OCI-M2 (cell line): ENCODE data around the gene RORC.

ENCODE experiments used
- DNase-seq: peaks from one replicate; lab custom pipeline; 2025; ENCODE audit not compliant: unreplicated experiment; lab: John Stamatoyannopoulos, UW

RORC gene

DNA sequence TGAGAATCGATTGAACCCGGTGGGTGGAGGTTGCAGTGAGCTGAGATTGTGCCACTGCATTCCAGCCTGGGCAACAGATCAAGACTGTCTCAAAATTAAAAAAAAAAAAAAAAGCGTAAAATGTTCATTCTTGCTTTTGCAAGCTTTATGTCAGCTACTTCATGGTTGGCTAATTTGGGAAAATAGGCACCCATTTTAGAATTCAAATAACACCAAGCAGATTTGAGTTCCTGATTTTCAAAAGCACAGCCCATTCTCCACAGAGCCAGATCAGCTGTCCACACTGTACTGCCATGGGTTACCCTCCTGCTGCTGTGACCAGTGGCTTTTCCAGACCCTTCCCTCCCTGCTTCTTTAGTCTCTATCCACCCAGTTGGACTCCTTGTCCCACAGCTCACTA is 17.5 kb upstream of the RORC start:
- DNase-seq: no peak

DNA sequence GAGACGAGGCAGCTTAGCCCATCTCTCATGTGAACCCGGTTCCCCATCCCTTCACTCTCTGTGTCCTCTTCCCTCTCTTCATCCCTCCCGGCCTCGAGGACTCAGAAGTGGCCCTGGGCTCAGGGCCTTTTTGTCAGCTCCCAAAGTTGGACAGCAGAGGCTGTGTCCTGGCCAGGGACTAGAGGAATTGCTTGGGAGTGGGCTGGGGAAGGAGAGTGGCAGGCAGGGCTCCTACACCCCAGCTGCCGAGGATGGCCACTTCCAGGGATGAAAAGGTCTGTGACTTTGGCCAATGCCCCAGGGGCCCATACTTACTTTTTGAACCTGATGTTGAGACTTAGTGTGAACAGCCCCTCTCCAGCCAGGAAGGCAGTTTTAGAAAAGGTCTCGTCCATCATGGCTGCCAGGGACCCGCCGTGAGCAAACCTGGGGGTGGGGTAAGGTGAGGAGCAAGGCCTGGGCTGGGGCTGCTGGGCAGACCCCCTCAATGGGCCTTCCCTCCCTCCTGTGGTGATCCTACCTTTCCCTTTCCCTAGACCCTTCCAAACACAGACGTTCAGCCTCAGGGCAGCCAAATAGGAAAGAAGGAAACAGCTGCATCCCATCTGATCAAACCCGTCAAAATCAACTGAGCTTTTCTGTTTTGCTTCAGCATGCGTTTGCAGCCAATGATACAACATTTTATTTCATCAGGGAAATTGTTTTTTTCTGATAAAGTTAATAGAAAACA is 16.4 kb upstream of the RORC start:
- no peak for DNase-seq

DNA sequence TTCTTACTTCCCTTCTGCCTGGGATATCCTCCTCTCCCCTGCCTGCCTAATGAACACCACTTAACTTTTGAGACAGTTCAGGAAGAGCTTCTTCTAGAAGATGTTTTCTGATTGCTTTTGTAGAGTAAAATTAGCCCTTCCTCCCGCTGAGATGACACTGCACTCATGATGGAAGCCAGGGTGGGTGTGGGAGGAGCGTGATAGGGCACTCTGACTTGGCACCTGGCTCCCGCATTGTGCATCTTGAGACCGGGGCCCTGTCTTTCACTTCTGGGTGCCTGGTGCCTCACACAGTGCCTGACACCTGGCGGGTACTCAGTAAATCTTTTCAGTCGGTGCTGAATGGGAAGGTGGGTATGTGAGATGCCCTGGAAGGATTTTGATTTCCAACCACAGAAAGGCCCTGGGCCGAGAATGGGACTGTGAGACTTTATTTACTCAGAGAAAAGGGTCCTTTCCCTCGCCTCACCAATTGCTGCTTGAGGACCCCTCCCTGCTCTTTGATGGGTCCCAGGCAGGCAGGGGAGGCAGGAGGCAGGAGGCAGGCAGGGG is 15.2 kb upstream of the RORC start:
- no peak for DNase-seq

DNA sequence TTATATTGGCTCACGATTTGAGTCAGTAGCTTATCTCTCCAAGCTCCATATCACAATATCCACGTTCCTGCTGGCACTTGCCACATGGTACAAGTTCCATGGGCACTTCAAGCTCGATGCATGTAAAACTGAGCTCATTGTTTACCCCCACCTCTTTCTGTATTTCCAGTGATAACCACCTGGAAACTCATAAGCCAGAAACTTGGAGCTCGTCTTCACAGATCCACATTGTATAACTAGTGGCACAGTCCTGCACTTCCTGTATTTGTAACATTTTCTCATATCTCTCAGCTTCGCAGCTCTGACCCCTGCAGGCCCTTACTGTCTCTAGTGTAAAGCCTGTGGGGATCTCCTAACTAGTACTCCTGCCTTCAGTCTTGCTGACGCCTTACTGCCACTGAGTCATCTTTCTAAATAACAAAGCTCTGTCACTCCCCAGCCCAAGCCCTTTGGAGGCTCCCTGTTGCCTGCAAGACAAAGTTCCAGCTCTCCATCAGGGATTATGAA is 14.5 kb upstream of the RORC start:
- DNase-seq: peak; percentile 9

DNA sequence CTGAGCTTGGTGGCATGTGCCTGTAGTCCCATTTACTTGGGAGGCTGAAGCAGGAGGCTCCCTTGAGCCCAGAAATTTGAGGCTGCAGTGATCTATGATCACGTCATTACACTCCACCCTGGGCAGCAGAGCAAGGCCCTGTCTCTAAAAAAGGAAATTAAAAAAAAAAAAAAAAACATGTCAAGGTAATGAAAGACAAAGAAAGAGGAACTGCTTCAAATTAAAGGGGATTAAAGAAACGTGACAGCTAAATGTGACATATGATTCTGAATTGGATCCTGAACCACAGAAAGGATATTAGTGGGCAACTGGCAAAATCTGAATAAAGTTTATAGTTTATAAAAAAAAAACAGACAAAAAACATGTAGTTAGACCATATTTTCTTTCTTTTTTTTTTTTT is 11.8 kb upstream of the RORC start:
- no peak for DNase-seq

DNA sequence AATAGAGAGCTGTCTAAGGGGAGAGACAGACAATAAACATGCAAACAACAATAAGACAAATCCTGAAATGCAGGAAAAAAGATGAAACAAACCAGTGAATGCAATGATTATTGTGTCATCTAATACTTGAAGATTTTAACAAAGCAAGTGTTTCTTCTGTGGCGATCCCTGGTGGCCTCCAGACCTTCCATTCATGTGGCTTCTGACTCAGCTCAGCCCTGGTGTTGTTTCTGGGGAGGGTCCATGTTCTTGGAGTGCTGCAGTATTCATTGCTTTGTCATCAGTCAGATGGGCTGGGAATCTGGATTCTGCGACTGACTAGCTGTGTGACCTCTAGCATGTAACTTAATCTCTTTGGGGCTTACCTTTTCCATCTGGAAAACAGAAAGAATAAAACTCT is 9.5 kb upstream of the RORC start:
- no peak for DNase-seq

DNA sequence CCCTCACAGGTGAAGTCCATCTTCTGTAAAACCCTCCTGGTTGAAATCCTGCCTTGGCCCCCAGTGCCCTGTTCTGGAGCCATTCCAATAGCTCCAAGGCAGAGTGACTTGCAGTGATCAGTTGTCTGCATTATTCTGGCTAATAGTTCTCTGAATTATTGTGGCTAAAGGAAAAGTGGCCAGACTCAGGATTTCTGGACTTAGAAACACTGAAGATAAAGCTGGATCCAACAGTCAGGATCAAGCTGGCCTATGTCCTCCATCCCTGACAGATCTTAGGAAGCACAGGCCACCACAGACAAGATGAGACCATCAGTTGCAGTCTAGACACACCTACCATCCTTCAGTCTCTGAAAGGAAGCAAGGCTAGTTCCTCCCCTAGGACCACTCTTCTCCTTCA is 8.8 kb upstream of the RORC start:
- DNase-seq: no peak

DNA sequence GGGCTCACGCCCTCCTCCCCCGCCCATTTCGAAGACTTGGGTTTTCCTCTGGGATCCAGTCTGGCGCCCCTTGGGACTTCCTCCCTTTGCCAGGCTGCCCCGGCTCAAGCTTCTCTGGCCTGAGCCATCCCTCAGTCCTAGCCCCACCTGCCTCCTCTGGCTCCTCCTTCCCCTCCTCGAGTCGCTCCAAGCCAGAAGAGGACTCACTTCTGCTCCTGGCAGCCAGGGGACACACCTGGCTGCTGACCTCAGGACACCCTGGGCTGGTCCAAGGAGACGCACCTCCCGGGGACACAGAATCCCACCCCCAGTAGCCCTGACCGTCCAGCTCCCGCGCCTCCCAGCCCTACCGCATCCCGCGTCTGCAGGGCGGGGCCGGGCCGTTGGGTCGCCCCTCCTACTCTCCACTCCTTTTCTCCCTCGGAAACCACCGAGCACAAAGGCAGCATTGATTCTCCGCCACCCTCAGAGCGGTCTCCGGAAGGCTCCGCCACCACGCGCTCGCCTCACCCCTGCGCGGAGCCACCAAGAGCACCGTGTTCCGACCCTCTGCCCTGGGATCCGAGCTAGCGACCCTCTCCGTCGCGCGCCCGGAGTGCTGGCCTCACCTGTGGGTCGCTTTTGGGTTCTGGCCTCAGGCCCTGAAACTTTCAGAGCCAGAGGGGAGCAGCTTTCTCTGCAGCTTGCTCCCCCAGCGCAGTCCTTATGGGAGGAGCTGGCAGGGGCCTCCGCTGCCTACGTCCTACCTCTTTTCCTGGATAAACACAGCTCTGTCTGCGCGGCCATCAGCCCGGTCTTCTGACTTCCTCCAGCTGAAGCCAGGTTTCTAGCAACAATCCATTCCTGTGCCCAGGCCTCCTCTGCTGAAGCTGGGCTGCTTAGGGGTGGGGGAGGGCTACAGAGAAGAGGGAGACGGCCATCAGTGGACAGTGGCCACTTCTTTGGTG is 8.1 kb upstream of the RORC start, which contains the start of gene C2CD4D:
C2CD4D (minus strand) TSS at position 364 of the 947 bp plus-strand sequence. CDS start 831 bp downstream, outside the sequence.
- DNase-seq: no peak

DNA sequence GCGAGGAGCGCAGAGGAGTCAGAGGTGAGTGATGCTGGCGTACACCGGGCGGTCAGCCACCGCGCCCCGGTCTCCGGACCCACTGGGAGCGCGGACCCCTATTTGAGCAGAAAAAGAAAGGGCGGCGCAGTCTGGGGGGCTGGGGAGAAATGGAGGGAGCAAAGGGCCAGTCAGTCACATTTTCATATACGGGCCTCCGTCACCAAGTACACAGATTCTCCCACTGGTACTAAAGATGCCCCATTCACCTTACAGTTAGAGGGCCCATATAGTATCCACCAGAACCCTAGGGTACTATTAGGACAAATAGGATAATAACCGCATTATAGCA is 7.4 kb upstream of the RORC start:
- DNase-seq: no peak

DNA sequence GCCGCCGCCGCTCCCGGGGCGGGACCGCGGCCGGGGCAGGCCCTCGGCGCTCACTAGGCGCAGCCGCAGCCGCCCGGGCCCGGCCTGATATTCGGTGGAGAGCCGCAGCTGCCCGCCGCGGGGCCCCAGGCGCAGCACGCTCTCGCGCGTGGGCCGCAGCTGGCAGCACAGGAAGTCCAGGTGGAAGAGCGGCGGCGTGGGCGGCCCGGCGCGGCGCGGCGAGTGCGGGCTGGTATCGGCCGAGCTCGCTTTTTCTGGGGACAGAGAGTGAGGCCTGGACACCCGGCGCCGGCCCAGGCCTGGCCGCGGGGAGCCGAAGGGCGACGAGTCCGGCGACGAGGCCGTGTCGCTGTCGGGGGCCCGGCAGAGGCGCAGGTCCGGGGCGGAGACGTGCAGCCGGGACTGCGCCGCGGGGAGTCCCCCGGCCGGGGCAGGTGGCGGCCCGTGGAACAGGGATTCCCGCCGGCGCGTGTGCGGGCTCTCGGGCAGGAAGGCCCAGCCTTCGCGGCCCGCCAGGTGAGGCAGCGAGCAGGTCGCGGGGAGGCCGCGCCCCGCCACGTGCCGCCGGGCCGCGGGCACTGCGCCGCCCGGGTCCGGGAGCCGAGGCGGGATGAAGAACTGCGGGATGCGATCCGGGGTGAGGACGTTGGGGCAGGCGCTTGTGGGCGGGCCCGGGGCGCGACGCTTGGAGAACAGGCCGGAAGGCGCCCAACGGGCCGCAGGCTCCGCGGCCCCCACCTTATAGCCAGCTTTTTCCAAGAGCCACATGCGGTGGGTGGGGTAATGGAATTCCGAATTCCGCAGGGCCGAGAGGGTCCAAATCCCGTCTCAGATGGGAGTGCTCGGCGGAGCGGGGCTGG is 6.8 kb upstream of the RORC start:
- no peak for DNase-seq

DNA sequence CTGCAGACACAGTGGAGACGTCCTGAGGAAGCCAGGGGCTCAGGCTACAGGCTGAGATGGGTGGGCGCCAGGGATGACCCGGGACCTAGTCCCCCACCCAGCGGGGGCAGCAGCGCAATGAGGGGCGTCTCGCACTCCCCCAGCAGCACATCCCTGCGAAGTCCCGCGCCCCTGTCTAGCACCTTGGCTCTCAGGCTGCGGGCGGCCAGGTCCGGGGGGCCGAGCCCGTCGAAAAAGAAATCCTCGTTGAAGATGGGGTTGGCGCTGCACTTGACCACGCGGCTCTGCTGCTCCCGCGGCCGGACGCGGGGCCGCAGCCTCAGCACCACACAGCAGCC is 6.3 kb upstream of the RORC start:
- DNase-seq: no peak

DNA sequence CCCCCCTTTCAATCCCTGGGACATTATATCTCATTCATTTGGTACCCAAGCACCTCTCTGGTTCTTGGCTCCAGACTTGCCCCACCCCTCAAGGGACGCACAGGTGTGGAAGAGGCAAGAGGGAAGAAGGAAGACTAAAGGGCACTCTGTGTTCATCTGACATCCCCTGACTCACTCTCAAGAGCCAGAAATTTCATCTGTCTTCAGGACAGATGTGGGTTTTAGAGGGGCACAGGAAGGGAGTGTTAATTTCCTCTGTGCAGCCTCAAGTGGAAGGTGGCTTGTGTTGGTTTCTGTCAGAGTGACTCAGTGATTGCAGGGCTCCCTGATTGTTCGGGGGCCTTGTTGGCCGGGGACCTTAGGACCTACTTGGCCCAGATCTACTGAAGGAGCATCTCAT is 5.6 kb upstream of the RORC start:
- DNase-seq: no peak

DNA sequence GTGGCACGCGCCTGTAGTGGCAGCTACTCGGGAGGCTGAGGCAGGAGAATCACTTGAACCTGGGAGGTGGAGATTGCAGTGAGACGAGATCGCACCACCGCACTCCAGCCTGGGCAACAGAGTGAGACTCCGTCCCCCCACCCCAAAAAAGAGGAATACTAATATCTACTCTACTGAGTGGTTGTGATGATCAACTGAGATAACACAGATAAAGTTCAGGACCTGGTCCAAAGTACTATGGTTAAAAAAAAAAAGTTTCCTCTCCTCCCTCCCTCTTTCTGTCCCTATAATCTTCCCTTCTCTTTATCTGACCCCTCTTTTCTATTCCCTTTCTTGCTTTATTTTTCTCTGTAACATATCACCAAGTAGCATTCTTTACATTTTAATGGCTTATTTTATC is 4.0 kb upstream of the RORC start:
- no peak for DNase-seq

DNA sequence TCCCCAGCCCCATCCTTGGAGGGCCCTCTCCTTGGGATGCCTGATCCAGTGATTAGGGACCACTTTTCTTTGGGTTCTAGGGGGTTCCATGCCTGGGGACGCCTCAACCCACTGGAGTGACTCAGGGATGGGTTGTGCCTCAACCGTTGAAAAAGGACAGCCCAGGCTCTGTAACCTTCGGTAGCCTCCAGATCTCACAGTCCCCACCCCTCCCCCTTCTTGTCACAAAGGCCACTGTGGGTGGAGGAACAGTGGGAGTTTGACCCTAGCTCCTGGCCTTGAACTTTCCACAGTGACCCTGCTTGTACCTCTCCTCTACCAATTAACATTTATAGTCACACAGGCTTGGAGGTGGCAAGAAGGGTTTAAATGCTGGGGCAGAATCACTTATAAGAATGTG is 2.6 kb upstream of the RORC start:
- no peak for DNase-seq

DNA sequence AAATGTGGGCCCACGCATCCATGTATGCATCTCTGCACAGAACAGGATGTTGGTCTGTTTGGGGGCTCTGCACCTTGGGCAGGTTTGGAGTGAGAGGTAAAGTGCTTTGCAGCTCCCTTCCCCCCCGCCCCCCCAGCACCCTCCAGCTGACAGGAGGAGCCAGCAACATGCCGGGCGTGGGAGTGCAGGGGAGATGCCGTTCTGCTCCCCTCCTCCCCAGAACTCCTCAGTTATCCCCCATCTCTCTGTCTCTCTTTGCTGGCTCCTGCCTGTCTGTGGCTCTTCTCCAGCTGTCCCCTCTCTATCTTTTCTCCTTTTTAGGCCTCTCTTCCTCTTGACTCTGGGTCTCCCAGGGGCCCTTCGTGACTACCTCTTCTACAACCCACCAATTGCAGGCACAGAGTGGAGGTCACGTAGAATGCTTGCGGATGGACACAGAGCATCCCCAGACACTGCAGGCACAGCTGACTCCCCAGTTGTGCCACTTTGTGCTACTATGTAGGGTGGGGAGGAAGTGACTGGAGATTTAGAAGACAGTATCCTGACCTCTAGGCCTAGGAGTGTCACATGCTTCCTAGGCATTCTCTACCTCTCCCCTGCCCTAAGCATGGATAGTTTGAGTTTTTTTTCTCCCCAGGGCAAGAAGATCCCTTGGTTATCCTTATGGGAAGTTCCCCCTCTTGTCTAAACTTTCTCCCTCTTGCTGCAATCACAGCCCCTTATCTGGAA is 1.7 kb upstream of the RORC start:
- DNase-seq: no peak

DNA sequence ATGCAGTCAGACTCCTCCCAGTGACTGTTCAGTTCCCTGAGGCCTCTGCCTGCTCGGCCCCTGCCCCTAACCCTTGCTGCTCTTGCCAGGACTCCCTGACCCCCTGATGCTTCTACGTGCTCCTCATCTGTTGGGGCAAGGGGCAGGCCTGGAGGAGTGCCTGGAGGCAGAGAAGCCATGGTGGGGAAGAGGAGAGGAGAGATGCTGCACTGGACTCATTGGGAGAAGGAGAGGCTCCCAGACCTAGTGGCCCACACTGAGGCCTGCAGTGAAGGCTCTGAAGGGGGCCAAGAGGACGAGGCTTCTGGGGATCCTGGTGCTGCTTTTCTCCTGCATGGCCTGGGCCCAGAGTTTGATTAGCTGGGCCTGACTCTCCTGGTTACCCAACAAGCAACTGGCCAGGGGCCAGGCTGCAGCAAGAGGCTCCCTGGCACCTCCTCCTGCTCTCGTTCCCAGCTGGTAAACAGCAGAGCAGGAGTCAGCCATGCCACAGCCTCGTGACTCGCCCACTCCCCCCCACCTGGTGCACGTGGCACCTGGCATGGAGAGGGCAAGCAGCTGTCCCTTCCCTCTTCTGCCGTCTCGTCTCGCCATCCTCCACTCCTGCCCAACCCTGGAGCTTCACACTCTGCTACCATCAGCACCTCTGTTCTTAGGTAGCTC is 847 bp upstream of the RORC start:
- DNase-seq: no peak

DNA sequence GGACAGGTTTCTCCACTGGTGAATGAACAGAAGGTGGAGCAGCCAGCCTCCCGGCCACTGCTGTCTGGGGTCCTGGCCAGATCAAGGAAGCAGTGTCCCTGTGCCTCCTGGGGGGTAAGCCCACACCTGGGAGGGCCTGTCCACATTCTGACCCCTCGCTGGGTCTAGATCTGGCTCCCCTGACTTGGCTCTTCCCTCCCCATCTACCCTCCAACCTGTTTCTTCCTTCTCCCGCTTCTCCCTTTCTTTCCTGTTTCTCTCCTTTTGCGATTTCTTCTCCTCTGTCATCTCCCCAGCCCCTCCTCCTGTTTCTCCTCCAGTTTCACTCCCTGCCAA is 378 bp downstream of the RORC start:
- no peak for DNase-seq

DNA sequence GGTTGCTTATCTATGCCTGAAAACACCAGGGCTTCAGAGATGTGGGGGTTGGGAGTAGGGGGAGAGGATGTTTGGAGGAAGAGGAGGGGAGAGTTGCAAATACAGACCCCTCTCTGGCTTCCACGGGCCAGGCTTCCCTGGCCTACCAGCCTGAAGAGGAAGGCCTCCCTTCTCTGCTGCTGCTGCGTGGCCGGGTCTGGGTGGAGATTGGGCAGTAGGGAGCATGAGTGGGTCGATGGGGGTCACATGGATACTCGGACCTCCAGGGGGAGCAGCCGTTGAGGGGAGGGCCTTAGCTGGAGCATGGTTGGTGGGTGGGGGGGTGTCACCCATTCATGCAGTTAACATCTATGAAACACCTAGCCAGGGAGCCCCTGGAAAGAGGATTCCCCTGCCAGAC is 1.5 kb downstream of the RORC start:
- no peak for DNase-seq

DNA sequence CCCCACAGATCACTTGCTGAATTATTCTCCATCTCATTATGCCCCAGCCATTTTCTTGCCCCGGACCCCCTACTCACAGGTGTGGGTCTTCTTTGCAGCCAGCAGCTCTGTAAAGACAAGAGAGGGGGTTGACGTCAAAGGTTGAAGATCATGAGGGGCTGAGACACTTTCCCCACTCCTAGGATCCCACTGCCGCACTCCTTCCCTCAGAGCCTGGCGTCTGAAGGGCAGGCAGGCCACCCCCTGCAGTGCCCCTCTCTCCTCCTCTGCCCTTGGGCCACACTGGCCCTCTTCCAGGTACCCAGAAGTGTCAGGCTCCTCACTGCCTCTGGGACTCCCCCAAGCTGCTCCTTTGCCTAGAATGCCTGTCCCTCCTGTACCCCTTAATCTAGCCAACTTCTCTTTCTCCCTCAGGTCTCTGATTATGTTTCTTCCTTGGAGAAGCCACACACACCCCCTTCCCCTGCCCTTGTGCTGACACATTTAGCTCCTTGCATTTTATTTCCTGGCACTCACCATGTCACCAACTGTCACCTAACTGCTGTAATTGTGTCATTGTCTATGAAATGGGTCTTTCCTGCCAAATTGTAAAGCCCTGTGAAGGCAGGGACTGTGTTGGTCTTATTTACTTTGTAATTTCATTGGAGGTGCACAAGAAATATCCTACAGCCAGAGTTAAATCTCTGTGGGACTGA is 2.1 kb downstream of the RORC start:
- DNase-seq: no peak
